Omental fat pad (tissue), 4 donors: Measurements from ENCODE around the gene TCF19. TPM values are rescaled to one million over a fixed set of nuclear protein-coding genes. Genes with fewer than 3 reads are reported as not detected.

Experiments used
- ATAC-seq: fragments of 150-250 bp; one replicate; pipeline ENCODE4 v1.9.1; 2016; ENCODE audit warnings: mild to moderate bottlenecking, moderate library complexity; ENCODE audit not compliant: low FRiP score
- DNase-seq: peaks from one replicate; pipeline ENCODE4 v3.0.0-alpha.2; 2019; ENCODE audit warnings: low spot score
- CTCF ChIP-seq, 3 donors: fragments of 450-650 bp; IDR thresholded peaks; one replicate each; pipeline ENCODE4 v1.5.1; 2016 to 2017; ENCODE audit warnings: antibody characterized with exemption in 3 of 3, mild to moderate bottlenecking in 3 of 3, moderate library complexity in 2 of 3
- total RNA-seq, 4 donors: library from RNA; depleted of rRNA; stranded (reverse); fragments of >200 nt; gene quantifications; one replicate each; pipeline ENCODE4 v1.1.0, GENCODE V29; 2016

Gene TCF19
- total RNA-seq, 4 donors from 2014 or later: 1.9 to 19.5 (median 2.7) TPM

GRCh38 chr6:31114970-31115849, 43.2 kb upstream of the TCF19 start:
- no peak for TF ChIP-seq CTCF (IDR thresholded peaks at IDR 0.05)
- no peak for DNase-seq
- no peak for ATAC-seq

GRCh38 chr6:31115941-31116560, 42.3 kb upstream of the TCF19 start:
- no peak for TF ChIP-seq CTCF (IDR thresholded peaks at IDR 0.05)
- DNase-seq (no peak), ATAC-seq (no peak)

DNA sequence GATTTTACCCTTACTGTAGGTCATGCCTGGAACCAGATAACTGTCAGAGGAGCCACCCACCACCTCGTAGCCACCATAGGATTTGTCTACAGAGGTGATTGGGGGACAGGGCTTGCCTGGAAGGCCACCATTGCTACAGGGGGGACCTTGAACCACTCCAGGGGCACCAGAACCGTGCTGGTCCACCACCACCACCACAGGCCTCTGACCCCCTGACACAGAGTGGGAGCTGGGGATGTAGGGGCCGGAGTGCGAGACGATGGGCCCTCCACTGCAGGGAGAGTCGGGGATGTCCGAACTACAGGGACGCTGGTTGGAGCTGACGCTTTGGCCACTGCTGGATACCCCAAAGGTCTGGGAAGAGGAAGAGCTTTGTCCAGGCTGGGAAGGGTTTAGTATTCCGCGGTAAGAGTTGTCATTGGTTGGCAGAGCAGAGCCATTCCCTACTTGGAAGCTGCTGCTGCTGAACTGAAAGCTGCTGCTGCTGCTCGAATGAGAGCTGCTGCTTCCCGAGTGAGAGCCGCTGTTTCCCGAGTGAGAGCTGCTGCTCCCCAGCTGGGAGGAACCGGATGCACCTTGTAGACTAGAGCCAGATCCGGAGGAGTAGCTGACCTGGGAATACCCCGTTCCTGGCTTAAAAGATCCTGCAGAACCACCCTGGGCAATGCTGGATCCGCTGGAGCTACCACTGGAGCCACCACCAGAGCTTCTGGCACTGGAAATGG, 41.6 kb upstream of the TCF19 start:
- TF ChIP-seq CTCF (IDR thresholded peaks at IDR 0.05): no peak
- DNase-seq (no peak), ATAC-seq (peak; percentile 4)

GRCh38 chr6:31118178-31118577, 40.2 kb upstream of the TCF19 start:
- DNase-seq: no peak
- ATAC-seq: no peak
- TF ChIP-seq CTCF (IDR thresholded peaks at IDR 0.05): no peak

- no peak for TF ChIP-seq CTCF (IDR thresholded peaks at IDR 0.05)
Measured at GRCh38 chr6:31120151-31120915, 38.1 kb upstream of the TCF19 start, which contains the start of gene CDSN. Gene CDSN, minus strand, starts transcription at chr6:31120446. Its CDS starts 27 bp downstream, at chr6:31120419.

GRCh38 chr6:31121131-31121790, 37.1 kb upstream of the TCF19 start:
- ATAC-seq: no peak

More at GRCh38 chr6:31120151-31120915, 38.1 kb upstream of the TCF19 start, which contains the start of gene CDSN:
- ATAC-seq: no peak
- no peak for DNase-seq

More at GRCh38 chr6:31121131-31121790, 37.1 kb upstream of the TCF19 start:
- no peak for TF ChIP-seq CTCF (IDR thresholded peaks at IDR 0.05)
- no peak for DNase-seq
